ENCODE measurements around the gene PRDX2. TPM values are rescaled to one million over a fixed set of nuclear protein-coding genes. Genes with fewer than 3 reads are reported as not detected.

PRDX2 gene
- total RNA-seq, 6 experiments from 2014 or later: 214 to 269 (median 229) TPM

DNA sequence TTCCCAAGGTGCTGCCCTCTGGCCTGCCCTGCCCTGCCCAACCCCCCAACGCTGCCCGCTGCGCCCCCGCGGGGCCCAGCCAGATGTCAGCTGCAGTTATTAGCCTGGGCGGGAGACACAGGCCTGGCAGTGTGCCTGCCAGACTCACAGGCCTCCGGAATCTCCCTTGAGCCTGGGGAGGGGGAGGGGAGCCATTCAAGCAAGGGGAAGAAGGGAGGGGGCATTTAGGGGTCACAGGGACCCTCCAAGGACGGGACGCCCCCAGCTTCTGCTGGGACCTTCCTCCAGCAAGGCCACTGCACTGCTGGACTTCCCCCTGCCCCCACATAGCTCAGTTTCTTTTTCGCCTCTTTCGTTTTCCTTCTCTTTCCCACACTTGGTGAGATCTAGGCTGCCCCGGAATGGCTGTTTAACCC, 12.9 kb downstream of the PRDX2 start:
- Mint-ChIP-seq H3K36me3 (ENCODE audit: low read depth) (peaks cover 4% of the 10 kb centered on the region), H3K27ac (peak overlapping the region; percentile 98)

DNA sequence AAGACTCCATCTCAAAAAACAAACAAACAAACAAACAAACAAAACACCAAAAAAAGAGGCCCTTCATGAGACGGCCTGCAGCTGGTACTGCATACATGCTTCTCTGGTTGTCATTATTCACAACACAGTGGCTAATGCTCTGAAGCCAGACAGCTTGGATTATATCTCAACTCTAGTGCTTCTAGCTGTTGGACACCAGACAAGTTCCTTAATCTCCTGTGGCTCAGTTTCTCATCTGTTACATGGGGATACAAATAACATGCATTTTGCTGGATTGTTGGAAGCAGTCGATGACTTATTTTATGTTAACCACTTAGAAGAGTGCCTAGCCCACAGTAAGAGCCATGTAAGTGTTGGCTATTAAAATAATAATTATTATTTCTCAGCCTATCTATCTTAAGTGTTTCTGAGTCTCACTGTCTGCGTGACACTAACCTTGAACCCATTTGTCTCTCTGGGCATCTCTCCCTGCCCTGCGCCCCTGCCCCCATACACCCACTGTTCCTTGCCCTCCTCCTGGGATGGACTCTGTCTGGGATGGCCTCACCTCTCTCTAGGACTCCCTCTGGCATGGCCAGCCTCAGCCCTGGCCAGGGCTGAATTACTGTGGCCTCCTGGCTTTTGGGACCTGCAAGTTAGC, 13.4 kb downstream of the PRDX2 start:
- H3K4me1 Mint-ChIP-seq (ENCODE audit: low read depth): peaks cover 26% of the 10 kb centered on the region

More for the DNA sequence above, 12.9 kb downstream of the PRDX2 start:
- DNase-seq: no peak
- Mint-ChIP-seq H3K27me3 (ENCODE audit: insufficient read depth) (peaks cover 20% of the 10 kb centered on the region), H3K4me3 (peak overlapping the region; percentile 87), H3K9me3 (peaks cover 4% of the 10 kb centered on the region; the same call in 1 of the 2 replicates), H3K4me1 (ENCODE audit: low read depth) (peaks cover 26% of the 10 kb centered on the region)
- TF ChIP-seq, protein P1, sequence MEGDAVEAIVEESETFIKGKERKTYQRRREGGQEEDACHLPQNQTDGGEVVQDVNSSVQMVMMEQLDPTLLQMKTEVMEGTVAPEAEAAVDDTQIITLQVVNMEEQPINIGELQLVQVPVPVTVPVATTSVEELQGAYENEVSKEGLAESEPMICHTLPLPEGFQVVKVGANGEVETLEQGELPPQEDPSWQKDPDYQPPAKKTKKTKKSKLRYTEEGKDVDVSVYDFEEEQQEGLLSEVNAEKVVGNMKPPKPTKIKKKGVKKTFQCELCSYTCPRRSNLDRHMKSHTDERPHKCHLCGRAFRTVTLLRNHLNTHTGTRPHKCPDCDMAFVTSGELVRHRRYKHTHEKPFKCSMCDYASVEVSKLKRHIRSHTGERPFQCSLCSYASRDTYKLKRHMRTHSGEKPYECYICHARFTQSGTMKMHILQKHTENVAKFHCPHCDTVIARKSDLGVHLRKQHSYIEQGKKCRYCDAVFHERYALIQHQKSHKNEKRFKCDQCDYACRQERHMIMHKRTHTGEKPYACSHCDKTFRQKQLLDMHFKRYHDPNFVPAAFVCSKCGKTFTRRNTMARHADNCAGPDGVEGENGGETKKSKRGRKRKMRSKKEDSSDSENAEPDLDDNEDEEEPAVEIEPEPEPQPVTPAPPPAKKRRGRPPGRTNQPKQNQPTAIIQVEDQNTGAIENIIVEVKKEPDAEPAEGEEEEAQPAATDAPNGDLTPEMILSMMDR (IDR thresholded peaks at IDR 0.05): no peak

DNA sequence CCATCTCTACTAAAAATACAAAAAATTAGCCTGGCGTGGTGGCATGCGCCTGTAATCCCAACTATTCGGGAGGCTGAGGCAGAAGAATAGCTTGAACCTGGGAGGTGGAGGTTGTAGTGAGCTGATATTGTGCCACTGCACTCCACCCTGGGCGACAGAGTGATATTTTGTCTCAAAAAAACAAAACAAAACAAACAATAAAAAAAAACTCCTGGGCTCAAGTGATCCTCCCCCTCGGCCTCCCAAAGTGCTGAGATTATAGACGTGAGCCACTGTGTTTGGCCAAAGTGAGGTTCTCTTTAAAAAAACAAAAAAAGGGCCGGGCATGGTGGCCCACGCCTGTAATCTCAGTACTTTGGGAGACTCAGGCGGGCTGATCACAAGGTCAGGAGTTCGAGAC, 14.1 kb downstream of the PRDX2 start:
- Mint-ChIP-seq H3K27ac (no peak overlapping the region), H3K4me3 (no peak overlapping the region), H3K9me3 (peaks cover 4% of the 10 kb centered on the region; the same call in 1 of the 2 replicates), H3K36me3 (ENCODE audit: low read depth) (no peaks in the 10 kb centered on the region), H3K27me3 (ENCODE audit: insufficient read depth) (peaks cover 11% of the 10 kb centered on the region), H3K4me1 (ENCODE audit: low read depth) (peaks cover 26% of the 10 kb centered on the region)
- no peak for DNase-seq
- TF ChIP-seq, protein P1 (IDR thresholded peaks at IDR 0.05): no peak

More for the DNA sequence above, 13.4 kb downstream of the PRDX2 start:
- Mint-ChIP-seq H3K27me3 (ENCODE audit: insufficient read depth) (peaks cover 17% of the 10 kb centered on the region), H3K4me3 (peak overlapping the region; percentile 87), H3K27ac (peak overlapping the region; percentile 98), H3K9me3 (peaks cover 4% of the 10 kb centered on the region; the same call in 1 of the 2 replicates), H3K36me3 (ENCODE audit: low read depth) (peaks cover 2% of the 10 kb centered on the region)
- TF ChIP-seq, protein P1 (IDR thresholded peaks at IDR 0.05): no peak
- no peak for DNase-seq

DNA sequence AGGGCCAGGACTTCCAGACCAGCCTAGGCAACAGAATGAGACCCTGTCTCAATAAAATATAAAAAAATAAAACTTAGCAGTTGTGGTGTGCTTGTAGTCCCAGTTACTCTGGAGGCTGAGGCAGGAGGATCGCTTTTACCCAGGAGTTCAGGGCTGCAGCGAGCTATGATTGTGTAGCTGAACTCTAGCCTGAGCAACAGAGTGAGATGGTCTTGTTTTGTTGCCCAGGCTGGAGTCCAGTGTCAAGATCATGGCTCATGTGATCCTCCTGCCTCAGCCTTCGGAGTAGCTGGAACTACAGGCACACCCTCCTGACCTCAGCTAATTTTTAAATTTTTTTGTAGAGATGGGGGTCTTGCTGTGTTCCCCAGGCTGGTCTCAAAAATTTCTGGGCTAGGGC, 14.6 kb downstream of the PRDX2 start:
- Mint-ChIP-seq H3K36me3 (ENCODE audit: low read depth) (no peaks in the 10 kb centered on the region), H3K4me1 (ENCODE audit: low read depth) (peaks cover 31% of the 10 kb centered on the region), H3K27ac (no peak overlapping the region), H3K4me3 (no peak overlapping the region), H3K9me3 (peaks cover 4% of the 10 kb centered on the region; the same call in 1 of the 2 replicates), H3K27me3 (ENCODE audit: insufficient read depth) (peaks cover 9% of the 10 kb centered on the region)
- TF ChIP-seq, protein P1 (IDR thresholded peaks at IDR 0.05): no peak
- DNase-seq: no peak

DNA sequence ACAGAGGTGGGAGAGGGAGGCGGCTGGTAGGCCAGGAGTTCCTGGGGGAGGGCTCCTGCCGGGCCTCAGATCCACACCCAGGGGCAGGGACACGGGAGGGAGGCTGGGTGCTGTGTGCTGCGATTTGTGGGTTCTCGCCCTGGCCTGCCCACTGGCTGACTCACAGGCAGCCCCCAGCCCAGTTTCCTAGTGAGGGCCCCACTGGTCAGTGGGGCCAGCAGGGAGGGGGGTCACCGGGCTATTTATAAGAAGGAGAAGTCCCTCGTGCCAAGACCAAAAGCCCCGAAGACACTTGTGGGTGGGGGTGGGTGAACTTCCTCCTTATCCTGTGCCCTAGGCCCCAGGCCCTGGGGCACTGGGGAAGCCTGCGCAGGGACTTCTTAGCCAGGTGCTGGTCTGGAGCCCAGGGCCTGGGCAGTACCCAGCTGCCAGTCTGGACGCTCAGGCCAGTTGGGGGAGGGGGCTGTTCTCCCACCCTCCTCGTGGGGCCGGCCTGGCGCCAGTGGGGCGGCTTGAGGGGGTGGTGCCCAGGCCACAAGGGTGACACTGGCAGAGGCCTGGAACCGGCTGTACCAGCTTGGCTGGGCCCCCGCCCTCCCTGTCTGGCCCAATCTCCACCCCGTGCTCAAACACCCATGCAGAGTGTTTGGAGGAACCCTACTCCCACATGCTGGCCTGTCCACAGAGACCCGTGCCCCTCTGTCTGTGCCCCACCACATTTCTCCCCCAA, 15.3 kb downstream of the PRDX2 start:
- Mint-ChIP-seq H3K27ac (no peak overlapping the region), H3K4me3 (no peak overlapping the region), H3K9me3 (no peaks in the 10 kb centered on the region), H3K36me3 (ENCODE audit: low read depth) (no peaks in the 10 kb centered on the region), H3K27me3 (ENCODE audit: insufficient read depth) (peaks cover 3% of the 10 kb centered on the region), H3K4me1 (ENCODE audit: low read depth) (peaks cover 33% of the 10 kb centered on the region)
- TF ChIP-seq, protein P1 (IDR thresholded peaks at IDR 0.05): no peak
- DNase-seq: no peak
